Glutamatergic neuron (in vitro differentiated cells): ENCODE data around the gene RAB3C. TPM values are rescaled to one million over a fixed set of nuclear protein-coding genes. Genes with fewer than 3 reads are reported as not detected.
"Not testable (repeated sequence)": the region's sequence is repeated elsewhere in the genome, so short reads cannot be mapped to it uniquely, and the experiment has no call there.

Experiments
- DNase-seq: peaks from one replicate; pipeline ENCODE4 v3.0.0; 2022
- H3K27ac Mint-ChIP-seq: one replicate; pipeline ENCODE4 v1.8.0; 2020; ENCODE audit warnings: mild to moderate bottlenecking, mixed read lengths, inconsistent platforms; ENCODE audit not compliant: unreplicated experiment
- H3K27me3 Mint-ChIP-seq: one replicate; pipeline ENCODE4 v1.8.0; 2020; ENCODE audit warnings: mild to moderate bottlenecking, moderate library complexity, mixed read lengths, inconsistent platforms; ENCODE audit not compliant: unreplicated experiment
- H3K36me3 Mint-ChIP-seq: one replicate; pipeline ENCODE4 v1.8.0; 2020; ENCODE audit warnings: mild to moderate bottlenecking, mixed read lengths, inconsistent platforms; ENCODE audit not compliant: unreplicated experiment
- H3K4me1 Mint-ChIP-seq: one replicate; pipeline ENCODE4 v1.8.0; 2020; ENCODE audit warnings: mild to moderate bottlenecking, low read depth, mixed read lengths, inconsistent platforms; ENCODE audit not compliant: unreplicated experiment
- H3K4me3 Mint-ChIP-seq: one replicate; pipeline ENCODE4 v1.8.0; 2020; ENCODE audit warnings: mild to moderate bottlenecking, mixed read lengths, inconsistent platforms; ENCODE audit not compliant: unreplicated experiment
- H3K9me3 Mint-ChIP-seq: one replicate; pipeline ENCODE4 v1.8.0; 2020; ENCODE audit warnings: mild to moderate bottlenecking, moderate library complexity, mixed read lengths, inconsistent platforms; ENCODE audit not compliant: unreplicated experiment
- total RNA-seq: library from RNA; stranded (reverse); fragmentation: NEBNext Ultra II Directional; extraction: Animal tissue kit (Norgen Biotek cat#: 25700); gene quantifications from one replicate; pipeline ENCODE4 v1.2.1, GENCODE V29; 2021; ENCODE audit not compliant: unreplicated experiment
- TF ChIP-seq, protein P1 (sequence below): fragments of 200-600 bp; sonication (generic); IDR thresholded peaks from one replicate; pipeline ENCODE4 v1.5.0; 2021; ENCODE audit not compliant: partially characterized antibody, unreplicated experiment

RAB3C gene
- total RNA-seq, 1 donor from 2014 or later: 36.2 TPM

DNA sequence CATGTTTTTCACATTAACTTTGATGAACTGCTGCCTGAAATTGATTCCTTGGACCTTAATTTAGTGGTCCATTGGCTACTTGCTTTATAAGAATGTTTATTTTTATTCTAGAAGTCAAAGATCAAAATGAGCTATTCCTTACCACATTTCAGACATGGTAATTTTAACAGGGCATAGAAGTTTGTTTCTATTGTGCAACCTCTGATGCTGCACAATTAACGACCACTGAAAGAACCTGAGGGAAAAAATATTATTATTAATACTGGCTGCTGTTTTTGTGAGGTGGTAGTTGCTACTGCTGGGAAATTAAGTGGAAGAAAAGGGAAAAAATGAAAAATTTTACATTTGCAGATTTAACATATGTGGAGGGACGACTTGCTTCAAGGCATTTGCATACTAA is 37.9 kb upstream of the RAB3C start:
- Mint-ChIP-seq H3K27ac (no peak overlapping the region), H3K4me3 (no peak overlapping the region), H3K36me3 (no peaks in the 10 kb centered on the region), H3K27me3 (no peaks in the 10 kb centered on the region), H3K4me1 (no peaks in the 10 kb centered on the region), H3K9me3 (no peaks in the 10 kb centered on the region)
- TF ChIP-seq, protein P1, sequence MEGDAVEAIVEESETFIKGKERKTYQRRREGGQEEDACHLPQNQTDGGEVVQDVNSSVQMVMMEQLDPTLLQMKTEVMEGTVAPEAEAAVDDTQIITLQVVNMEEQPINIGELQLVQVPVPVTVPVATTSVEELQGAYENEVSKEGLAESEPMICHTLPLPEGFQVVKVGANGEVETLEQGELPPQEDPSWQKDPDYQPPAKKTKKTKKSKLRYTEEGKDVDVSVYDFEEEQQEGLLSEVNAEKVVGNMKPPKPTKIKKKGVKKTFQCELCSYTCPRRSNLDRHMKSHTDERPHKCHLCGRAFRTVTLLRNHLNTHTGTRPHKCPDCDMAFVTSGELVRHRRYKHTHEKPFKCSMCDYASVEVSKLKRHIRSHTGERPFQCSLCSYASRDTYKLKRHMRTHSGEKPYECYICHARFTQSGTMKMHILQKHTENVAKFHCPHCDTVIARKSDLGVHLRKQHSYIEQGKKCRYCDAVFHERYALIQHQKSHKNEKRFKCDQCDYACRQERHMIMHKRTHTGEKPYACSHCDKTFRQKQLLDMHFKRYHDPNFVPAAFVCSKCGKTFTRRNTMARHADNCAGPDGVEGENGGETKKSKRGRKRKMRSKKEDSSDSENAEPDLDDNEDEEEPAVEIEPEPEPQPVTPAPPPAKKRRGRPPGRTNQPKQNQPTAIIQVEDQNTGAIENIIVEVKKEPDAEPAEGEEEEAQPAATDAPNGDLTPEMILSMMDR: no peak
- no peak for DNase-seq

DNA sequence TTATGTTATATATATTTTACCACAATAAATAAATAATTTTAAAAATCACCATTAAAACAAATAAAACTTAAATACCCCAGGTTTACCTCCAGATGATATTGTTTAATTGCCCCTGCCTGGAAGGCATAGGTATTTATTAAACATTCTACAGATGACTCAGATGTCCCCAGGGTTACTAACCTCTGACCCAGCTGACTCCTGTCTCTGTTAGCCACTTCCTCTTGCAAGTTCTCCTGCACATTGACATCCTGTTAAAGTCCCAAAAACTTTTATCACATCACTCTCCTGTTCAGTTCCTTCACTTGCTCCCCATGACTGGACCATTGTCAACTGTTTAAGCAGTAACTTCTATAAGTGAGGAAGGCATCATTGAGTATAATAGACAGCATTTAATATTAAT is 37.0 kb upstream of the RAB3C start:
- TF ChIP-seq, protein P1: no peak
- no peak overlapping the region for H3K4me3 Mint-ChIP-seq
- H3K27ac Mint-ChIP-seq: no peak overlapping the region
- no peaks in the 10 kb centered on the region for H3K4me1 Mint-ChIP-seq
- H3K27me3 Mint-ChIP-seq: no peaks in the 10 kb centered on the region
- no peaks in the 10 kb centered on the region for H3K9me3 Mint-ChIP-seq
- DNase-seq: no peak
- H3K36me3 Mint-ChIP-seq: no peaks in the 10 kb centered on the region

DNA sequence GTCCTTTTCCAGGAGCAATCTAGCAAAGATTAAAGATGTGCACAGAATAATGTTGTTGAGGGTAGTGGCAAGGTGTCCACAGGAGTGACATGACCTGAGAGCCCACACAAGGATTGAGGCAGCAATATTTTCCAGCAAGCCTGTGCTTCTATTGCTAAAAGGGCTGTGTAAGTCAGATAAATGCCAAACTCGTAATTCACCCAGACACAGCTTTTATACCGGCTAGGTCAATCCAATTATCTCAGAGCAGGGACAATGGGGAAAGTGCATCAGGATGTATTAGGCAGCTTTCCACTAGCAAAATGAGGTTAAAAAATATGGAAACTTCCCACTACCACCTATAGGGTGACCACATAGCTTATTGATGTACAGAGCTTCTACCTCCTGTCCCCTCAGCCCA is 34.8 kb upstream of the RAB3C start:
- H3K27me3 Mint-ChIP-seq: no peaks in the 10 kb centered on the region
- H3K4me3 Mint-ChIP-seq: no peak overlapping the region
- no peak for DNase-seq
- TF ChIP-seq, protein P1: no peak
- no peaks in the 10 kb centered on the region for H3K9me3 Mint-ChIP-seq
- no peak overlapping the region for H3K27ac Mint-ChIP-seq
- no peaks in the 10 kb centered on the region for H3K4me1 Mint-ChIP-seq
- H3K36me3 Mint-ChIP-seq: no peaks in the 10 kb centered on the region

DNA sequence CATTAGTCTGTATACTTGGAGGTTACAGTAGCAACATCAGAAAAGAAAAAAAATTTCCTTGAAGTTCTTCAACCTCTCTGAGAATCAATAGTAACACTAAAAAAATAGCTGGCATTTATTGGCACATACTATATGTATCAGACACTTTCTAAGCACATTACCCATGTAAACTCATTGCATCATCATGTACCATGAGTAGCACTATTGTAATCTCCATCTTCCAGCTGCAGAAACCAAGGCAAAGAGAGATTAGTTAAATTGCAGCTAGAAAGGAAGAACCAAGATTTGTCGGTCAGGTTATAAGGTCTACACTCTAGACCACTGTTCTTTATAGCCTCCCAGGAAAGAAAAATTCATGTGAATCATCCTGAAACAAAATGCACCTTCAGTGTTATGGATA is 31.4 kb upstream of the RAB3C start:
- no peaks in the 10 kb centered on the region for H3K36me3 Mint-ChIP-seq
- DNase-seq: no peak
- H3K4me1 Mint-ChIP-seq: no peaks in the 10 kb centered on the region
- no peaks in the 10 kb centered on the region for H3K27me3 Mint-ChIP-seq
- TF ChIP-seq, protein P1: no peak
- no peaks in the 10 kb centered on the region for H3K9me3 Mint-ChIP-seq
- H3K4me3 Mint-ChIP-seq: no peak overlapping the region
- no peak overlapping the region for H3K27ac Mint-ChIP-seq

DNA sequence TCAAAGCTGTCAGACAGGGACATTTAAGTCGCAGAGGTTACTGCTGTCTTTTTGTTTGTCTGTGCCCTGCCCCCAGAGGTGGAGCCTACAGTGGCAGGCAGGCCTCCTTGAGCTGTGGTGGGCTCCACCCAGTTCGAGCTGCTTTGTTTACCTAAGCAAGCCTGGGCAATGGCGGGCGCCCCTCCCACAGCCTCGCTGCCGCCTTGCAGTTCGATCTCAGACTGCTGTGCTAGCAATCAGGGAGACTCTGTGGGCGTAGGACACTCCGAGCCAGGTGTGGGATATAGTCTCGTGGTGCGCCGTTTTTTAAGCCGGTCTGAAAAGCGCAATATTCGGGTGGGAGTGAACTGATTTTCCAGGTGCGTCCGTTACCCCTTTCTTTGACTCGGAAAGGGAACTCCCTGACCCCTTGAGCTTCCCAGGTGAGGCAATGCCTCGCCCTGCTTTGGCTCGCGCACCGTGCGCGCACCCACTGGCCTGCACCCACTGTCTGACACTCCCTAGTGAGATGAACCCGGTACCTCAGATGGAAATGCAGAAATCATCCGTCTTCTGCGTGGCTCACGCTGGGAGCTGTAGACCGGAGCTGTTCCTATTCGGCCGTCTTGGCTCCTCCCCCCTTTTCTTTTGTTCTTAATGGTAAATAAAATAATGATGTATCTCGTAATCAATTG is 25.1 kb upstream of the RAB3C start:
- not testable (repeated sequence) for H3K36me3 Mint-ChIP-seq, H3K4me3 Mint-ChIP-seq, H3K9me3 Mint-ChIP-seq, H3K27me3 Mint-ChIP-seq, H3K4me1 Mint-ChIP-seq, H3K27ac Mint-ChIP-seq, DNase-seq

DNA sequence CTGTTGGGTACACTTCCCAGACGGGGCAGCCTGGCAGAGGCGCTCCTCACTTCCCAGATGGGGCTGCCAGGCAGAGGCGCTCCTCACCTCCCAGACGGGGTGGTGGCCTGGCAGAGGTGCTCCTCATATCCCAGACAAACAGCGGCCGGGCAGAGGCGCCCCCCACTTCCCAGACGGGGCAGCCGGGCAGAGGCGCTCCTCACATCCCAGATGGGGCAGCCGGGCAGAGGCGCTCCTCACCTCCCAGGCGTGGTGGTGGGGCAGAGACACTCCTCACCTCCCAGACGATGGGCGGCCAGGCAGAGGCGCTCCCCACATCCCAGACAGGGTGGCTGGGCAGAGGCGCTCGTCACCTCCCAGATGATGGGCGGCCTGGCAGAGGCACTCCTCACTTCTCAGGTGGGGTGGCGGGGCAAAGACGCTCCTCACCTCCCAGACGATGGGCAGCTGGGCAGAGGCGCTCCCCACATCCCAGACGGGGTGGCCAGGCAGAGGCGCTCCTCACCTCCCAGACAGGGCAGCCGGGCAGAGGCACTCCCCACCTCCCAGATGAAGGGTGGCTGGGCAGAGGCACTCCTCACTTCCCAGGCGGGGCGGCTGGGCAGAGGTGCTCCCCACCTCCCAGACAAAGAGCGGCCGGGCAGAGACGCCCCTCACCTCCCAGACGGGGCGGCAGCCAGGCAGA is 19.7 kb upstream of the RAB3C start:
- peak overlapping the region; percentile 66 for H3K27ac Mint-ChIP-seq
- not testable (repeated sequence) for DNase-seq, H3K4me3 Mint-ChIP-seq, H3K9me3 Mint-ChIP-seq, H3K36me3 Mint-ChIP-seq, H3K27me3 Mint-ChIP-seq, H3K4me1 Mint-ChIP-seq

DNA sequence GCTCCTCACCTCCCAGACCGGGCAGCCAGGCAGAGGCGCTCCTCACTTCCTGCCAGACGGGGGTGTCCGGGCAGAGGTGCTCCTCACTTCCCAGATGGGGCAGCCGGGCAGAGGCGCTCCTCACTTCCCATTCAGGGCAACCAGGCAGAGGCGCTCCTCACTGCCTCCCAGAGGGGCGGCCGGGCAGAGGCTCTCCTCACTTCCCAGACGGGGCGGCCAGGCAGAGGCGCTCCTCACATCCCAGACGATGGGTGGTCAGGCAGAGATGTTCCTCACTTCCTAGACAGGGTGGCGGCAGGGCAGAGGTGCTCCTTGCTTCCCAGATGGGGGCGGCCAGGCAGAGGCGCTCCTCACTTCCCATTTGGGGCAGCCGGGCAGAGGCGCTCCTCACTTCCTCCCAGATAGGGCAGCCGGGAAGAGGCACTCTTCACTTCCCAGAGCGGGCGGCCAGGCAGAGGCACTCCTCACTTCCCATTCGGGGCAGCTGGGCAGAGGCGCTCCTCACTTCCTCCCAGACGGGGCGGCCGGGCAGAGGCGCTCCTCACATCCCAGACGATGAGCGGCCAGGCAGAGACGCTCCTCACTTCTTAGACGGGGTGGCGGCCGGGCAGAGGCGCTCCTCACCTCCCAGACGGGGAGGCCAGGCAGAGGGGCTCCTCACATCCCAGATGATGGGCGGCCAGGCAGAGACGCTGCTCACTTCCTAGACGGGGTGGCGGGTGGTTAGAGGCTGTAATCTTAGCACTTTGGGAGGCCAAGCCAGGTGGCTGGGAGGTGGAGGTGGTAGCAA is 18.6 kb upstream of the RAB3C start:
- H3K27me3 Mint-ChIP-seq: not testable (repeated sequence)

More for the DNA sequence above, 18.6 kb upstream of the RAB3C start:
- not testable (repeated sequence) for H3K27ac Mint-ChIP-seq, H3K4me1 Mint-ChIP-seq, H3K9me3 Mint-ChIP-seq, H3K4me3 Mint-ChIP-seq, H3K36me3 Mint-ChIP-seq, DNase-seq
